Neural crest cell (in vitro differentiated cells): ENCODE measurements around the gene XPOT. TPM values are rescaled to one million over a fixed set of nuclear protein-coding genes. Genes with fewer than 3 reads are reported as not detected.

Experiments
- DNase-seq: peaks from one replicate; pipeline ENCODE4 v3.0.0; 2021; ENCODE audit warnings: low read depth, mixed read lengths, low spot score
- H3K27ac Mint-ChIP-seq: one replicate; pipeline ENCODE4 v1.8.0; 2021; ENCODE audit warnings: mild to moderate bottlenecking, mixed read lengths; ENCODE audit not compliant: unreplicated experiment
- H3K27me3 Mint-ChIP-seq: 2 replicates; pipeline ENCODE4 v1.8.0; 2021; ENCODE audit warnings: low read depth, mild to moderate bottlenecking, mixed read lengths
- H3K36me3 Mint-ChIP-seq: 2 replicates; pipeline ENCODE4 v1.8.0; 2021; ENCODE audit warnings: low read depth, mild to moderate bottlenecking, mixed read lengths
- H3K4me1 Mint-ChIP-seq: 2 replicates; pipeline ENCODE4 v1.8.0; 2021; ENCODE audit warnings: mixed read lengths
- H3K4me3 Mint-ChIP-seq: one replicate; pipeline ENCODE4 v1.8.0; 2021; ENCODE audit warnings: mild to moderate bottlenecking, mixed read lengths
- H3K9me3 Mint-ChIP-seq: 2 replicates; pipeline ENCODE4 v1.8.0; 2021; ENCODE audit warnings: mixed read lengths
- total RNA-seq: library from RNA; stranded (reverse); gene quantifications from 2 replicates; pipeline ENCODE4 v1.2.1, GENCODE V29; 2021
- TF ChIP-seq, protein P1 (sequence below): fragments of 200-600 bp; sonication (generic); conservative IDR thresholded peaks from 2 replicates; pipeline ENCODE4 v1.5.0; 2021; ENCODE audit warnings: antibody characterized with exemption, mild to moderate bottlenecking

XPOT gene
- total RNA-seq, 1 donor from 2014 or later = 103 TPM

DNA sequence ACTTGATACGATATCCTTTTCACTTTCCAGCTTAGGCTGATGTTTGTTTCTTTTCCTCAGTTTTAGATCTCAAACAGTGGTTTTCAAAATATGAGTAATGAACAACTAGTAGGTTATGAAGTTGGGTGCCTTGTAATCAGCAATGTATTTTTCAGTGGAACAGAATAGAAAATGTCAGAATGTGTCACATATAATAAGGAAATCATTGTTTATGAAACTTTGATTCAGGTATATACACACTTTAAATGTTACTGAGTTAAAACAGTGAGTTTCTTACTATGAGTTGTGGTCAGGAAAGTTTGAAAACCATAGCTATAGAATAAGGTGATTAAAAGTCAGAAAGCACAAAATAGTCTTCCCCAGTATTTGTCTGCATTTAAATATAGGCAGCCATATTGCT lies 87.5 kb downstream of the XPOT start:
- no peak overlapping the region for H3K27ac Mint-ChIP-seq
- H3K9me3 Mint-ChIP-seq = no peaks in the 10 kb centered on the region
- TF ChIP-seq, protein P1, sequence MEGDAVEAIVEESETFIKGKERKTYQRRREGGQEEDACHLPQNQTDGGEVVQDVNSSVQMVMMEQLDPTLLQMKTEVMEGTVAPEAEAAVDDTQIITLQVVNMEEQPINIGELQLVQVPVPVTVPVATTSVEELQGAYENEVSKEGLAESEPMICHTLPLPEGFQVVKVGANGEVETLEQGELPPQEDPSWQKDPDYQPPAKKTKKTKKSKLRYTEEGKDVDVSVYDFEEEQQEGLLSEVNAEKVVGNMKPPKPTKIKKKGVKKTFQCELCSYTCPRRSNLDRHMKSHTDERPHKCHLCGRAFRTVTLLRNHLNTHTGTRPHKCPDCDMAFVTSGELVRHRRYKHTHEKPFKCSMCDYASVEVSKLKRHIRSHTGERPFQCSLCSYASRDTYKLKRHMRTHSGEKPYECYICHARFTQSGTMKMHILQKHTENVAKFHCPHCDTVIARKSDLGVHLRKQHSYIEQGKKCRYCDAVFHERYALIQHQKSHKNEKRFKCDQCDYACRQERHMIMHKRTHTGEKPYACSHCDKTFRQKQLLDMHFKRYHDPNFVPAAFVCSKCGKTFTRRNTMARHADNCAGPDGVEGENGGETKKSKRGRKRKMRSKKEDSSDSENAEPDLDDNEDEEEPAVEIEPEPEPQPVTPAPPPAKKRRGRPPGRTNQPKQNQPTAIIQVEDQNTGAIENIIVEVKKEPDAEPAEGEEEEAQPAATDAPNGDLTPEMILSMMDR = no peak
- no peak for DNase-seq
- H3K27me3 Mint-ChIP-seq = no peaks in the 10 kb centered on the region
- H3K36me3 Mint-ChIP-seq = peaks cover 3% of the 10 kb centered on the region
- H3K4me1 Mint-ChIP-seq = no peaks in the 10 kb centered on the region
- no peak overlapping the region for H3K4me3 Mint-ChIP-seq

DNA sequence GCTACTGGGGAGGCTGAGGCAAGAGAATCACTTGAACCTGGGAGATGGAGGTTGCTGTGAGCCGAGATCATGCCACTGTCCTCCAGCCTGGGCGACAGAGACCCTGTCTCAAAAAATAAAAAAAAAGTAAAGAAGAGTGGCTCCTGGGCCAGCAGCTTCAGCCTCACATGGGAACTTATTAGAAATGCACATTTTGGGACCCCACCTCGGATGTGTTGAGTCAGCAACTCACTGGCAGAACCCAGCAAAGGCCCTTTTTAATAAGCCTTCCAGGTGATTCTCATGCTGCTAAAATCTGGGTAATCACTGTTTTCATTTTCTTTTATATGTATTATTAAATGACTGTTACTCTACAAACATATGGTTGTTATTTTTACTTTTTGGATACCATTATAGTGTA lies 89.3 kb downstream of the XPOT start:
- H3K4me3 Mint-ChIP-seq = no peak overlapping the region
- DNase-seq = no peak
- no peak overlapping the region for H3K27ac Mint-ChIP-seq
- TF ChIP-seq, protein P1 = no peak
- no peaks in the 10 kb centered on the region for H3K9me3 Mint-ChIP-seq
- H3K4me1 Mint-ChIP-seq = no peaks in the 10 kb centered on the region
- H3K36me3 Mint-ChIP-seq = peaks cover 5% of the 10 kb centered on the region
- no peaks in the 10 kb centered on the region for H3K27me3 Mint-ChIP-seq

DNA sequence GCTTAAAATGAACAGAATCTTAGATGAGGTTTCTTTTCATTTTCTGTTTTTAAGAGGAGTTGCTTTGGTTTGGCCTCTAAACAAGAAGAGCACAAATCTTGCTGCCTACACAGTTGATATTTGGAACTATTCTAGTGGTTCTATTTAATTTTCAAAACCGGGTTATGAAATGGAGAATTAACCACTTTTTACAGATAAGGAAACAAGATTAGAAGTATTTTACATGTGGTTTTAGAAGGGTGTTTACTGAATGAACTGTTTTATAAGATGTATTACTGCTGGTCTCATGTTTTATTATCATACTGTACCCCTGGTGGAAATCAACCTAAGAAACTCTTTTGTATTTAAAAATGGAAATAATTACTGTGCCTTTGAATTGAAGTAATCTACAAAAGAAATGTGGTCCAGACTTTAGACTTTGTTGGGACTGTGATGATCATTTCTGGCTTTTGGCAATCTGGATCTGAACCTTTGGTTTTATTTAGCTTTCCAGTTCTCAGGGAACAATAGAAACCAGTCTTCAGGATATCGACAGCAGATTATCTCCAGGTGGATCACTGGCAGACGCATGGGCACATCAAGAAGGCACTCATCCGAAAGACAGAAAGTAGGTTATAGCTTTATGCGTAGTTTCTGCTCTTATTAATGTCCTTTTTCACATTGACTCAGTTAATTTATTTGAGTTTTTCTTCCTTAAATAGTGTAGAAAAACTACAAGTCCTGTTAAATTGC lies 91.0 kb downstream of the XPOT start:
- Mint-ChIP-seq H3K36me3 (peaks cover 4% of the 10 kb centered on the region), H3K27ac (no peak overlapping the region), H3K4me1 (no peaks in the 10 kb centered on the region), H3K4me3 (no peak overlapping the region), H3K9me3 (no peaks in the 10 kb centered on the region), H3K27me3 (no peaks in the 10 kb centered on the region)
- TF ChIP-seq, protein P1 = no peak
- DNase-seq = no peak

GRCh38 chr12:64496839-64497400 lies 92.7 kb downstream of the XPOT start:
- Mint-ChIP-seq H3K4me1 (no peaks in the 10 kb centered on the region), H3K36me3 (peaks cover 7% of the 10 kb centered on the region), H3K27me3 (no peaks in the 10 kb centered on the region), H3K27ac (no peak overlapping the region), H3K4me3 (no peak overlapping the region), H3K9me3 (no peaks in the 10 kb centered on the region)
- TF ChIP-seq, protein P1 = no peak
- DNase-seq = no peak

- H3K36me3 Mint-ChIP-seq = peaks cover 7% of the 10 kb centered on the region
Observed at GRCh38 chr12:64497484-64497883, 93.3 kb downstream of the XPOT start.

More at GRCh38 chr12:64497484-64497883, 93.3 kb downstream of the XPOT start:
- Mint-ChIP-seq H3K27ac (no peak overlapping the region), H3K4me3 (no peak overlapping the region), H3K27me3 (no peaks in the 10 kb centered on the region), H3K4me1 (no peaks in the 10 kb centered on the region), H3K9me3 (no peaks in the 10 kb centered on the region)
- TF ChIP-seq, protein P1 = no peak
- no peak for DNase-seq
